IPS-20b (cell line): ENCODE data around the gene CCDC169.
A peak's percentile ranks its signal among the peaks of the same experiment; 100 is the strongest.

ENCODE experiments used
- H3K27ac ChIP-seq: one replicate; pipeline ENCODE4 v1.5.1; 2013; ENCODE audit warnings: low read length
- H3K27me3 ChIP-seq: 2 replicates; pipeline ENCODE4 v1.6.1; 2013; ENCODE audit warnings: mild to moderate bottlenecking, low read length, inconsistent platforms; ENCODE audit not compliant: insufficient read depth
- H3K36me3 ChIP-seq: 2 replicates; pipeline ENCODE4 v1.6.1; 2013; ENCODE audit warnings: low read depth, mild to moderate bottlenecking, inconsistent platforms, low read length, moderate library complexity; ENCODE audit not compliant: insufficient read depth
- H3K4me1 ChIP-seq: 2 replicates; pipeline ENCODE4 v1.6.1; 2013; ENCODE audit warnings: mild to moderate bottlenecking, control low read depth, inconsistent platforms, low read length, moderate library complexity; ENCODE audit not compliant: insufficient read depth
- H3K4me3 ChIP-seq: 2 replicates; pipeline ENCODE4 v1.5.1; 2013; ENCODE audit warnings: mild to moderate bottlenecking, low read length, inconsistent platforms
- H3K9ac ChIP-seq: 2 replicates; pipeline ENCODE4 v1.6.1; 2013; ENCODE audit warnings: low read depth, mild to moderate bottlenecking, inconsistent platforms, low read length, moderate library complexity
- H3K9me3 ChIP-seq: 2 replicates; pipeline ENCODE4 v1.6.1; 2013; ENCODE audit warnings: mild to moderate bottlenecking, low read depth, low read length, inconsistent platforms; ENCODE audit not compliant: insufficient read depth

CCDC169 gene

GRCh38 chr13:36297366-36298338, at the start of gene CCDC169:
Gene CCDC169, minus strand, starts transcription at chr13:36297814. Its CDS starts 95 bp downstream, at chr13:36297719.
- peaks cover 33% of the 10 kb centered on the region for H3K4me1 ChIP-seq
- H3K36me3 ChIP-seq: peaks cover 18% of the 10 kb centered on the region
- peak within 1 kb of the TSS; percentile 69 for H3K4me3 ChIP-seq
- no peaks in the 10 kb centered on the region for H3K27me3 ChIP-seq
- peaks cover 3% of the 10 kb centered on the region for H3K9me3 ChIP-seq
- H3K27ac ChIP-seq: peak within 1 kb of the TSS; percentile 54
- H3K9ac ChIP-seq: peak within 1 kb of the TSS; percentile 86

- H3K9me3 ChIP-seq: no peaks in the 10 kb centered on the region
- H3K4me1 ChIP-seq: peaks cover 11% of the 10 kb centered on the region
- H3K36me3 ChIP-seq: no peaks in the 10 kb centered on the region
- peaks cover 20% of the 10 kb centered on the region for H3K27me3 ChIP-seq
- H3K4me3 ChIP-seq: peak within 1 kb of the TSS; percentile 82
- H3K27ac ChIP-seq: no peak within 1 kb of the TSS
- H3K9ac ChIP-seq: peak within 1 kb of the TSS; percentile 88
Observed at GRCh38 chr13:36346222-36347083, 48.8 kb upstream of the CCDC169 start, which contains the start of gene SPART. Gene SPART, minus strand, starts transcription at chr13:36346394. Its CDS starts 10,564 bp downstream, at chr13:36335830.

GRCh38 chr13:36345438-36346221, 48.0 kb upstream of the CCDC169 start:
- H3K4me3 ChIP-seq: peak overlapping the region; percentile 82
- H3K9ac ChIP-seq: peak overlapping the region; percentile 78

GRCh38 chr13:36344886-36345437, 47.3 kb upstream of the CCDC169 start:
- Histone ChIP-seq H3K4me1 (peaks cover 11% of the 10 kb centered on the region), H3K4me3 (peak overlapping the region; percentile 82), H3K27me3 (peaks cover 20% of the 10 kb centered on the region), H3K27ac (no peak overlapping the region), H3K9ac (peak overlapping the region; percentile 78), H3K9me3 (no peaks in the 10 kb centered on the region), H3K36me3 (no peaks in the 10 kb centered on the region)

More at GRCh38 chr13:36345438-36346221, 48.0 kb upstream of the CCDC169 start:
- Histone ChIP-seq H3K9me3 (no peaks in the 10 kb centered on the region), H3K36me3 (no peaks in the 10 kb centered on the region), H3K27ac (no peak overlapping the region), H3K4me1 (peaks cover 11% of the 10 kb centered on the region), H3K27me3 (peaks cover 20% of the 10 kb centered on the region)

- Histone ChIP-seq H3K9me3 (no peaks in the 10 kb centered on the region), H3K27ac (no peak overlapping the region), H3K36me3 (no peaks in the 10 kb centered on the region), H3K4me3 (peak overlapping the region; percentile 82; the same call in 1 of the 2 replicates), H3K4me1 (peaks cover 11% of the 10 kb centered on the region), H3K9ac (no peak overlapping the region), H3K27me3 (peaks cover 20% of the 10 kb centered on the region)
Observed at GRCh38 chr13:36344173-36344572, 46.6 kb upstream of the CCDC169 start.

GRCh38 chr13:36343766-36344165, 46.2 kb upstream of the CCDC169 start:
- H3K36me3 ChIP-seq: no peaks in the 10 kb centered on the region
- H3K4me1 ChIP-seq: peaks cover 14% of the 10 kb centered on the region
- no peak overlapping the region for H3K27ac ChIP-seq
- peaks cover 20% of the 10 kb centered on the region for H3K27me3 ChIP-seq
- H3K9ac ChIP-seq: no peak overlapping the region
- H3K4me3 ChIP-seq: peak overlapping the region; percentile 82; the same call in 1 of the 2 replicates
- H3K9me3 ChIP-seq: no peaks in the 10 kb centered on the region

- H3K4me3 ChIP-seq: no peak overlapping the region
- no peaks in the 10 kb centered on the region for H3K9me3 ChIP-seq
- H3K36me3 ChIP-seq: no peaks in the 10 kb centered on the region
- no peak overlapping the region for H3K27ac ChIP-seq
- H3K4me1 ChIP-seq: peaks cover 21% of the 10 kb centered on the region
- H3K27me3 ChIP-seq: peaks cover 20% of the 10 kb centered on the region
- H3K9ac ChIP-seq: no peak overlapping the region
Observed at GRCh38 chr13:36342715-36343114, 45.1 kb upstream of the CCDC169 start.

- H3K9ac ChIP-seq: no peak overlapping the region
- H3K4me1 ChIP-seq: peaks cover 21% of the 10 kb centered on the region
- no peaks in the 10 kb centered on the region for H3K36me3 ChIP-seq
- no peak overlapping the region for H3K27ac ChIP-seq
- H3K27me3 ChIP-seq: peaks cover 20% of the 10 kb centered on the region
- H3K9me3 ChIP-seq: no peaks in the 10 kb centered on the region
- H3K4me3 ChIP-seq: no peak overlapping the region
Observed at GRCh38 chr13:36341718-36342117, 44.1 kb upstream of the CCDC169 start.

- Histone ChIP-seq H3K27me3 (peaks cover 8% of the 10 kb centered on the region; the same call in 1 of the 2 replicates), H3K27ac (no peak overlapping the region), H3K9me3 (no peaks in the 10 kb centered on the region), H3K36me3 (no peaks in the 10 kb centered on the region; the same call in 1 of the 2 replicates), H3K9ac (no peak overlapping the region), H3K4me3 (no peak overlapping the region), H3K4me1 (peaks cover 21% of the 10 kb centered on the region)
Observed at GRCh38 chr13:36339600-36340155, 42.1 kb upstream of the CCDC169 start.

GRCh38 chr13:36337938-36338641, 40.5 kb upstream of the CCDC169 start:
- H3K9ac ChIP-seq: no peak overlapping the region
- no peak overlapping the region for H3K4me3 ChIP-seq
- no peaks in the 10 kb centered on the region for H3K9me3 ChIP-seq
- no peaks in the 10 kb centered on the region for H3K27me3 ChIP-seq
- H3K4me1 ChIP-seq: peaks cover 17% of the 10 kb centered on the region
- H3K27ac ChIP-seq: no peak overlapping the region
- no peaks in the 10 kb centered on the region; the same call in 1 of the 2 replicates for H3K36me3 ChIP-seq
